ENCODE results near the gene USH2A. TPM values are rescaled to one million over a fixed set of nuclear protein-coding genes. Genes with fewer than 3 reads are reported as not detected.

Gene USH2A
- total and polyA plus RNA-seq, 5 donors from 2014 or later: not detected

- Histone ChIP-seq H3K4me1 (ENCODE audit: control insufficient read depth, insufficient read depth, low read length, poor library complexity, severe bottlenecking) (no peaks in the 10 kb centered on the region), H3K36me3 (ENCODE audit: control insufficient read depth, insufficient read depth, low read length) (no peaks in the 10 kb centered on the region), H3K4me3 (ENCODE audit: low read depth, low read length) (no peak overlapping the region), H3K27ac (ENCODE audit: insufficient read depth, low read length, poor library complexity, severe bottlenecking) (no peak overlapping the region), H3K27me3 (ENCODE audit: control insufficient read depth, insufficient read depth, low read length) (no peaks in the 10 kb centered on the region), H3K9me3 (ENCODE audit: control insufficient read depth in 2 of 2, low read length in 2 of 2) (no peaks in the 10 kb centered on the region)
- H3K4me1 Mint-ChIP-seq: no peaks in the 10 kb centered on the region
- ATAC-seq (ENCODE audit: low read depth in 2 of 2) (no peak), DNase-seq (no peak)
- no peaks in the 10 kb centered on the region for H3K36me3 Mint-ChIP-seq
- H3K27ac Mint-ChIP-seq: no peak overlapping the region
- H3K9me3 Mint-ChIP-seq: no peaks in the 10 kb centered on the region
- H3K27me3 Mint-ChIP-seq: no peaks in the 10 kb centered on the region
- no peak overlapping the region for H3K4me3 Mint-ChIP-seq
These were observed 816.6 kb downstream of the USH2A start for GRCh38 chr1:215606564-215607168.

- no peaks in the 10 kb centered on the region for H3K9me3 Mint-ChIP-seq
- ATAC-seq (ENCODE audit: low read depth in 2 of 2): no peak
These were observed 817.2 kb downstream of the USH2A start for GRCh38 chr1:215606036-215606435.

GRCh38 chr1:215605011-215605621, 818.1 kb downstream of the USH2A start:
- no peaks in the 10 kb centered on the region for H3K36me3 ChIP-seq (ENCODE audit: control insufficient read depth, insufficient read depth, low read length)
- ATAC-seq (ENCODE audit: low read depth in 2 of 2) (no peak), DNase-seq (no peak)
- H3K4me1 Mint-ChIP-seq: no peaks in the 10 kb centered on the region
- no peaks in the 10 kb centered on the region for H3K27me3 Mint-ChIP-seq
- no peak overlapping the region for H3K27ac Mint-ChIP-seq
- H3K27ac ChIP-seq (ENCODE audit: insufficient read depth, low read length, poor library complexity, severe bottlenecking): no peak overlapping the region
- H3K27me3 ChIP-seq (ENCODE audit: control insufficient read depth, insufficient read depth, low read length): no peaks in the 10 kb centered on the region
- no peaks in the 10 kb centered on the region for H3K36me3 Mint-ChIP-seq
- no peak overlapping the region for H3K4me3 Mint-ChIP-seq
- no peaks in the 10 kb centered on the region for H3K9me3 Mint-ChIP-seq
- no peaks in the 10 kb centered on the region for H3K9me3 ChIP-seq (ENCODE audit: control insufficient read depth in 2 of 2, low read length in 2 of 2)
- no peak overlapping the region for H3K4me3 ChIP-seq (ENCODE audit: low read depth, low read length)
- no peaks in the 10 kb centered on the region for H3K4me1 ChIP-seq (ENCODE audit: control insufficient read depth, insufficient read depth, low read length, poor library complexity, severe bottlenecking)

More at GRCh38 chr1:215606036-215606435, 817.2 kb downstream of the USH2A start:
- Mint-ChIP-seq H3K4me1 (no peaks in the 10 kb centered on the region), H3K4me3 (no peak overlapping the region), H3K36me3 (no peaks in the 10 kb centered on the region), H3K27me3 (no peaks in the 10 kb centered on the region), H3K27ac (no peak overlapping the region)
- Histone ChIP-seq H3K9me3 (ENCODE audit: control insufficient read depth in 2 of 2, low read length in 2 of 2) (no peaks in the 10 kb centered on the region), H3K27me3 (ENCODE audit: control insufficient read depth, insufficient read depth, low read length) (no peaks in the 10 kb centered on the region), H3K4me3 (ENCODE audit: low read depth, low read length) (no peak overlapping the region), H3K27ac (ENCODE audit: insufficient read depth, low read length, poor library complexity, severe bottlenecking) (no peak overlapping the region), H3K36me3 (ENCODE audit: control insufficient read depth, insufficient read depth, low read length) (no peaks in the 10 kb centered on the region), H3K4me1 (ENCODE audit: control insufficient read depth, insufficient read depth, low read length, poor library complexity, severe bottlenecking) (no peaks in the 10 kb centered on the region)
- DNase-seq: no peak

GRCh38 chr1:215603319-215603718, 819.9 kb downstream of the USH2A start:
- no peak overlapping the region for H3K27ac Mint-ChIP-seq
- H3K36me3 Mint-ChIP-seq: no peaks in the 10 kb centered on the region

GRCh38 chr1:215601276-215601675, 822.0 kb downstream of the USH2A start:
- Histone ChIP-seq H3K4me1 (ENCODE audit: control insufficient read depth, insufficient read depth, low read length, poor library complexity, severe bottlenecking) (no peaks in the 10 kb centered on the region), H3K4me3 (ENCODE audit: low read depth, low read length) (no peak overlapping the region), H3K27ac (ENCODE audit: insufficient read depth, low read length, poor library complexity, severe bottlenecking) (no peak overlapping the region), H3K27me3 (ENCODE audit: control insufficient read depth, insufficient read depth, low read length) (no peaks in the 10 kb centered on the region), H3K36me3 (ENCODE audit: control insufficient read depth, insufficient read depth, low read length) (no peaks in the 10 kb centered on the region), H3K9me3 (ENCODE audit: control insufficient read depth in 2 of 2, low read length in 2 of 2) (no peaks in the 10 kb centered on the region)
- Mint-ChIP-seq H3K4me1 (no peaks in the 10 kb centered on the region), H3K27ac (no peak overlapping the region), H3K9me3 (peaks cover 0 to under 1% (median 0%) of the 10 kb centered on the region in 7 donors), H3K4me3 (no peak overlapping the region), H3K36me3 (no peaks in the 10 kb centered on the region), H3K27me3 (no peaks in the 10 kb centered on the region)
- no peak for ATAC-seq (ENCODE audit: low read depth in 2 of 2)
- DNase-seq: no peak

More at GRCh38 chr1:215603319-215603718, 819.9 kb downstream of the USH2A start:
- Mint-ChIP-seq H3K27me3 (no peaks in the 10 kb centered on the region), H3K4me1 (no peaks in the 10 kb centered on the region), H3K4me3 (no peak overlapping the region), H3K9me3 (no peaks in the 10 kb centered on the region)
- no peak overlapping the region for H3K4me3 ChIP-seq (ENCODE audit: low read depth, low read length)
- no peak overlapping the region for H3K27ac ChIP-seq (ENCODE audit: insufficient read depth, low read length, poor library complexity, severe bottlenecking)
- no peaks in the 10 kb centered on the region for H3K9me3 ChIP-seq (ENCODE audit: control insufficient read depth in 2 of 2, low read length in 2 of 2)
- H3K4me1 ChIP-seq (ENCODE audit: control insufficient read depth, insufficient read depth, low read length, poor library complexity, severe bottlenecking): no peaks in the 10 kb centered on the region
- no peaks in the 10 kb centered on the region for H3K27me3 ChIP-seq (ENCODE audit: control insufficient read depth, insufficient read depth, low read length)
- ATAC-seq (ENCODE audit: low read depth in 2 of 2) (no peak), DNase-seq (no peak)
- H3K36me3 ChIP-seq (ENCODE audit: control insufficient read depth, insufficient read depth, low read length): no peaks in the 10 kb centered on the region

GRCh38 chr1:215600867-215601266, 822.4 kb downstream of the USH2A start:
- Mint-ChIP-seq H3K27me3 (no peaks in the 10 kb centered on the region), H3K9me3 (peaks cover 0 to 2% (median 0%) of the 10 kb centered on the region in 7 donors), H3K27ac (no peak overlapping the region), H3K36me3 (no peaks in the 10 kb centered on the region), H3K4me3 (no peak overlapping the region), H3K4me1 (no peaks in the 10 kb centered on the region)
- Histone ChIP-seq H3K27ac (ENCODE audit: insufficient read depth, low read length, poor library complexity, severe bottlenecking) (no peak overlapping the region), H3K27me3 (ENCODE audit: control insufficient read depth, insufficient read depth, low read length) (no peaks in the 10 kb centered on the region), H3K36me3 (ENCODE audit: control insufficient read depth, insufficient read depth, low read length) (no peaks in the 10 kb centered on the region), H3K9me3 (ENCODE audit: control insufficient read depth in 2 of 2, low read length in 2 of 2) (no peaks in the 10 kb centered on the region), H3K4me3 (ENCODE audit: low read depth, low read length) (no peak overlapping the region), H3K4me1 (ENCODE audit: control insufficient read depth, insufficient read depth, low read length, poor library complexity, severe bottlenecking) (no peaks in the 10 kb centered on the region)
- DNase-seq: no peak
- ATAC-seq (ENCODE audit: low read depth in 2 of 2): no peak

- no peaks in the 10 kb centered on the region for H3K27me3 Mint-ChIP-seq
- no peaks in the 10 kb centered on the region for H3K4me1 ChIP-seq (ENCODE audit: control insufficient read depth, insufficient read depth, low read length, poor library complexity, severe bottlenecking)
- no peak for ATAC-seq (ENCODE audit: low read depth in 2 of 2)
- H3K4me3 Mint-ChIP-seq: no peak overlapping the region
- no peaks in the 10 kb centered on the region for H3K27me3 ChIP-seq (ENCODE audit: control insufficient read depth, insufficient read depth, low read length)
- no peaks in the 10 kb centered on the region for H3K4me1 Mint-ChIP-seq
- peaks cover 0 to 2% (median 0%) of the 10 kb centered on the region in 7 donors for H3K9me3 Mint-ChIP-seq
- no peak overlapping the region for H3K27ac ChIP-seq (ENCODE audit: insufficient read depth, low read length, poor library complexity, severe bottlenecking)
- no peak overlapping the region for H3K4me3 ChIP-seq (ENCODE audit: low read depth, low read length)
- no peak for DNase-seq
- no peak overlapping the region for H3K27ac Mint-ChIP-seq
- H3K36me3 Mint-ChIP-seq: no peaks in the 10 kb centered on the region
- H3K9me3 ChIP-seq (ENCODE audit: control insufficient read depth in 2 of 2, low read length in 2 of 2): no peaks in the 10 kb centered on the region
- H3K36me3 ChIP-seq (ENCODE audit: control insufficient read depth, insufficient read depth, low read length): no peaks in the 10 kb centered on the region
These were observed 822.9 kb downstream of the USH2A start for GRCh38 chr1:215600258-215600792.

Data from CD4-positive, CD25-positive, alpha-beta regulatory T cell (primary cell).